Ishikawa (cell line): ENCODE data around the gene YWHAE.

Source experiments
- CEBPB ChIP-seq: IDR thresholded peaks from 2 replicates; pipeline ENCODE4 v1.6.1; 2012
- CREB1 ChIP-seq: IDR thresholded peaks from 2 replicates; pipeline ENCODE4 v1.6.1; 2012; ENCODE audit warnings: low read depth
- EGR1 ChIP-seq: IDR thresholded peaks from 2 replicates; pipeline ENCODE4 v1.6.1; 2012
- EP300 ChIP-seq: IDR thresholded peaks from 2 replicates; pipeline ENCODE4 v1.6.1; 2012; ENCODE audit warnings: borderline replicate concordance
- FOXM1 ChIP-seq: IDR thresholded peaks from 2 replicates; pipeline ENCODE4 v1.6.1; 2012; ENCODE audit warnings: low read depth, borderline replicate concordance
- MAX ChIP-seq: IDR thresholded peaks from 2 replicates; pipeline ENCODE4 v1.6.1; 2012
- NFIC ChIP-seq: IDR thresholded peaks from 2 replicates; pipeline ENCODE4 v1.6.1; 2012
- RAD21 ChIP-seq: IDR thresholded peaks from 2 replicates; pipeline ENCODE4 v1.6.1; 2012; ENCODE audit warnings: low read depth
- REST ChIP-seq: IDR thresholded peaks from 2 replicates; pipeline ENCODE4 v1.6.1; 2012; ENCODE audit warnings: low read depth, mild to moderate bottlenecking
- TAF1 ChIP-seq: IDR thresholded peaks from 2 replicates; pipeline ENCODE4 v1.6.1; 2012; ENCODE audit warnings: low read depth, mild to moderate bottlenecking
- TCF12 ChIP-seq: IDR thresholded peaks from 2 replicates; pipeline ENCODE4 v1.6.1; 2012; ENCODE audit warnings: low read depth
- TEAD4 ChIP-seq: IDR thresholded peaks from 2 replicates; pipeline ENCODE4 v1.6.1; 2012
- USF1 ChIP-seq: IDR thresholded peaks from 2 replicates; pipeline ENCODE4 v1.6.1; 2012
- YY1 ChIP-seq: IDR thresholded peaks from 2 replicates; pipeline ENCODE4 v1.6.1; 2012; ENCODE audit warnings: low read depth
- ZBTB7A ChIP-seq: IDR thresholded peaks from 2 replicates; pipeline ENCODE4 v1.6.1; 2012; ENCODE audit warnings: low read depth

Gene YWHAE

GRCh38 chr17:1313270-1314005 lies 86.6 kb downstream of the YWHAE start:
- no peak for TF ChIP-seq EP300
- TF ChIP-seq NFIC, result no peak
- TF ChIP-seq CREB1, result no peak
- no peak for TF ChIP-seq CEBPB
- no peak for TF ChIP-seq RAD21
- no peak for TF ChIP-seq TAF1
- no peak for TF ChIP-seq YY1
- TF ChIP-seq ZBTB7A, result no peak
- TF ChIP-seq MAX, result no peak
- no peak for TF ChIP-seq TCF12
- TF ChIP-seq USF1, result no peak
- TF ChIP-seq REST, result no peak
- TF ChIP-seq FOXM1, result no peak
- TF ChIP-seq EGR1, result no peak
- TF ChIP-seq TEAD4, result no peak

- TF ChIP-seq USF1 (peak; percentile 80), EP300 (no peak)
Observed at GRCh38 chr17:1312261-1312870, 87.7 kb downstream of the YWHAE start.

- TF ChIP-seq CREB1 (no peak), FOXM1 (no peak), TAF1 (no peak), TCF12 (no peak), YY1 (no peak), TEAD4 (no peak), RAD21 (no peak), NFIC (no peak), MAX (no peak), EP300 (no peak), EGR1 (no peak)
Observed at GRCh38 chr17:1304962-1305563, 95.0 kb downstream of the YWHAE start.

- no peak for TF ChIP-seq TCF12
- no peak for TF ChIP-seq NFIC
- no peak for TF ChIP-seq EGR1
- TF ChIP-seq CREB1, result no peak
- no peak for TF ChIP-seq REST
- TF ChIP-seq FOXM1, result no peak
- no peak for TF ChIP-seq YY1
- TF ChIP-seq USF1, result no peak
- TF ChIP-seq EP300, result no peak
- TF ChIP-seq MAX, result no peak
- TF ChIP-seq CEBPB, result no peak
- TF ChIP-seq TAF1, result no peak
- TF ChIP-seq RAD21, result no peak
- TF ChIP-seq TEAD4, result no peak
- TF ChIP-seq ZBTB7A, result no peak
Observed at GRCh38 chr17:1304522-1304921, 95.5 kb downstream of the YWHAE start.

GRCh38 chr17:1302761-1303160 lies 97.3 kb downstream of the YWHAE start:
- no peak for TF ChIP-seq TEAD4
- no peak for TF ChIP-seq EGR1
- no peak for TF ChIP-seq USF1
- TF ChIP-seq YY1, result no peak
- no peak for TF ChIP-seq ZBTB7A
- no peak for TF ChIP-seq EP300
- no peak for TF ChIP-seq CREB1
- TF ChIP-seq CEBPB, result no peak
- no peak for TF ChIP-seq TCF12
- TF ChIP-seq TAF1, result no peak
- no peak for TF ChIP-seq REST
- no peak for TF ChIP-seq MAX
- TF ChIP-seq FOXM1, result no peak
- no peak for TF ChIP-seq NFIC
- TF ChIP-seq RAD21, result no peak
